ENCODE results near the gene MYH13.

- no peak for TF ChIP-seq CTCF (IDR thresholded peaks at IDR 0.05)
- TF ChIP-seq POLR2A (IDR thresholded peaks at IDR 0.05), result no peak
Measured at GRCh38 chr17:10332515-10332914, 40.3 kb downstream of the MYH13 start.

Data from body of pancreas (tissue), 4 donors.